GM15510 (cell line): ENCODE measurements around the gene THRB.

Source experiments
- POLR2A ChIP-seq: IDR thresholded peaks from 3 replicates; pipeline ENCODE4 v1.6.1; 2011; ENCODE audit warnings: borderline replicate concordance; ENCODE audit not compliant: insufficient read length; ENCODE audit errors: extremely low read depth

THRB gene

GRCh38 chr3:24499991-24500390 is 5.3 kb upstream of the THRB start:
- no peak for TF ChIP-seq POLR2A

- TF ChIP-seq POLR2A: no peak
These were observed 4.1 kb upstream of the THRB start for GRCh38 chr3:24498796-24499195.

GRCh38 chr3:24498391-24498790 is 3.7 kb upstream of the THRB start:
- no peak for TF ChIP-seq POLR2A

- TF ChIP-seq POLR2A: no peak
These were observed 3.3 kb upstream of the THRB start for GRCh38 chr3:24497942-24498341.

GRCh38 chr3:24496529-24497482 is 2.2 kb upstream of the THRB start:
- TF ChIP-seq POLR2A: no peak

GRCh38 chr3:24495326-24495994 is 810 bp upstream of the THRB start:
- no peak for TF ChIP-seq POLR2A

- no peak for TF ChIP-seq POLR2A
These were observed 668 bp downstream of the THRB start for GRCh38 chr3:24493746-24494617.

- TF ChIP-seq POLR2A: no peak
These were observed 1.6 kb downstream of the THRB start for GRCh38 chr3:24492971-24493551.

GRCh38 chr3:24490151-24490550 is 4.5 kb downstream of the THRB start:
- TF ChIP-seq POLR2A: no peak

GRCh38 chr3:24487325-24488262 is 7.1 kb downstream of the THRB start:
- no peak for TF ChIP-seq POLR2A

- TF ChIP-seq POLR2A: no peak
These were observed 9.1 kb downstream of the THRB start for GRCh38 chr3:24485511-24485910.

GRCh38 chr3:24483873-24484272 is 10.8 kb downstream of the THRB start:
- TF ChIP-seq POLR2A: no peak

- TF ChIP-seq POLR2A: no peak
These were observed 12.4 kb downstream of the THRB start for GRCh38 chr3:24482096-24482705.

- TF ChIP-seq POLR2A: no peak
These were observed 13.5 kb downstream of the THRB start for GRCh38 chr3:24481193-24481592.

- no peak for TF ChIP-seq POLR2A
These were observed 14.2 kb downstream of the THRB start for GRCh38 chr3:24480497-24480896.
